Measurements from ENCODE around the gene PHF21A.
"Not testable (repeated sequence)": the region's sequence is repeated elsewhere in the genome, so short reads cannot be mapped to it uniquely, and the experiment has no call there.

PHF21A gene

DNA sequence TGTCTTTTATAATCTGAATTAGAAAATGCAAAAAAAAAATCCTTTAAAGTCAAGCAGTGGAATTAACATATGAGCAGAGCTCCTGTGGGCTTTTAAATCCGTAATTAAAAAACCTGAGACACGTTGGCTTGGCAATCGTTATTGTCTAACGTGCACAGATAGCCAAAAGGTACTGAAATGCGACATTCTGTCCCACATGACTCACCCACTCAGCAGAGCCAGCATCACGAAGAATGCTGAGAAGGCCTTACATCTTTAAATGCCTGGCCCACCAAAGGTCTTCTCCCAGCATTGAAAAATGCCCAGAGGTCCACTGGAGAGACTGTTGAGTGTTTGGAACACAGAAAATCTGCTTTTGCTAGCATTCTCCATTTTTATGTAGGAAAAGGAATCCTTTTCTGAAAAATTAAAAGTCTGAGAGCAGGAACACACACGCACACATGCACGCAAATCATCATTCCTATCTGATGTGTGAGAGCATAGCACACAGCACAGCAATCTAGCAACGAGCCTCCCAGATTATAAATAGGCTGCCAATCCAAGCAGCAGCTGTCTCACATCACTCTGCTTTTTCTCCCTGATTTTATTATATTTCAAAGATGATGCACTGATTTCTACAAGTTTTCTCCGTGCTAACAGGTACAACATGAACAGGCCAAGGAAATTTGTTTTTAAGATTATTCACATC is 94.5 kb downstream of the PHF21A start:
- DNase-seq: no peak

- DNase-seq: no peak
Observed at GRCh38 chr11:46020084-46020599, 101.1 kb downstream of the PHF21A start.

GRCh38 chr11:46018651-46019050 is 102.6 kb downstream of the PHF21A start:
- DNase-seq: no peak

DNA sequence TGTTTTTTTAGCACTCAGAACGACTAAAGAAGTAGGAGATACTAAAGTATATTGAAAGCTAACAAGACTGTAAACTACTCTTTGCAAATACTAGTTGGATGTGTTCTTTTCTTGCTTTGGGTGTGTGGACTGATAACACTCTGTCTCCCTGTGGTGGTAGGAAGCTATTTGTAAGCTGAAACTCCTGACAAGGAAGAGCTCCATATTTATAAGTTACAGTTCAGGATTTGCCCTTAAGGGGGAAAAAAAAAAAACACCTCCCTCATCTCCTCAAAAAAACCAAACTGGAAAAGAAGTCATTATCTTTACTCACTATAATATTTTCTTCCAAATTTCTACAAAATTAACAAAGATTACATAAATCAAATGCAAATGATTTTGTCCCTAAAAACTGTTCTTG is 103.9 kb downstream of the PHF21A start:
- DNase-seq: no peak

DNA sequence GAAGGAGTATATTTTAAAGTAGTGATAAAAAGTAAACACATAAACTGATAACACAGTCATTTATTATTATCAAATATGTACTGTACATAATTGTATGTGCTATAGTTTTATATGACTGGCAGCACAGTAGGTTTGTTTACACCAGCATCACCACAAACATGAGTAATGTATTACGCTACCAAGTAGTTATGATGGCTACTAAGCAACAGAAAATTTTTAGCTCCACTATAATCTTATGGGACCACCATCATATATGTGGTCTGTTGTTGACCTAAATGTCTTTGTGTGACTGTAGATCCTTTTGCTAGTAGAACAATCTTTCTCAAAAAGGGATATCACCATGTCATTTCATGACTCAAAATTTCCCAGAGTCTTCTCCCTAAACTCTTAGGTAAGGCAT is 105.3 kb downstream of the PHF21A start:
- no peak for DNase-seq

GRCh38 chr11:46014168-46014567 is 107.1 kb downstream of the PHF21A start:
- not testable (repeated sequence) for DNase-seq

GRCh38 chr11:46012185-46012584 is 109.1 kb downstream of the PHF21A start:
- DNase-seq: no peak

GRCh38 chr11:46010100-46010499 is 111.2 kb downstream of the PHF21A start:
- no peak for DNase-seq

GRCh38 chr11:46009647-46010046 is 111.6 kb downstream of the PHF21A start:
- no peak for DNase-seq

DNA sequence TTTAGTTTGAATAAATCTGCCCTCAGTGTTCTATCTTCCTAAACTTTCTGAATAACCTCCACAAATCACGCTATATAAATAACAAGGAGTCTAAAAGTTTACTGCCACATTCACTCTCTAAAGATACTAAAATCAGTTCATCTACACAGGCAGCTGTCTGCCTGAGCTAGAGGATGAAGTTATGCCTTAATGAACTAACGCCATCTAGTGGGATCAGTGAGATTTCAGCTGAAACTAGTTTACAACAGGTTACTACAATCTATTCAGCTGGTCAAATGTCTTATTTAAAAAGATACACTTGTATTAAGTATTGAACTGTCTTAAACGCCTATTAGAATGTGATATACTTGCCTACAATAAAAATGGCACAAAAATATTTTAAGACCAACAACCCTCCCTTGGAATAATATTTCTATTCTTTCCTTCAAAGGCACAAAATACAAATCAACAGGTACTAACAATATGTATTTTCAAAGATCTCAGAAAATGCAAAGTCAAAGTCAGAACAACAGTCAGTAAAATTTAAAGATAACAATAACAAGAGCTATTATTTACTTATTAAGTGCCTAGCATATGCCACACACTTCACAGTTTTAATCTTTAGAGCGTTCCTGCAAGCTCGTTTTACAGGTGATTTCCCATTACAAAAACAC is 114.7 kb downstream of the PHF21A start:
- no peak for DNase-seq

DNA sequence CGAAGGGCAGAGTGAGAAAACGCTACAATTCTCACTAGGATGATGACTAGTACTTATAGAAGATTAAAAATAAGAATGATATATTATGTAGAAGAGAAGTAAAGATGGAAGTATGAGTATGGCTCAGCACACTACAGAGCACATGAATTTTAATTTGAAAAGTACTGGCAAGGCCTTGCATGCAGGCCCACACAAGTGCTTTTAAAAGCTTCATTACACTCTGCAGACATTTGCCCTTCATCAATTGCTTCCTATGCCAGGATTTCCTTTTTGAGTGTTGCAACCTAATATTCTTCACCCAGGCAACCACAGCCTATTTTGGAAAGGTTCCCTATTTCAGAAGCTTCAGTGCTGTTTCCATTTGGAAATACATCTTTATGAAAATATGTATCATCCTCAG is 117.7 kb downstream of the PHF21A start:
- DNase-seq: no peak

GRCh38 chr11:46002189-46002588 is 119.1 kb downstream of the PHF21A start:
- DNase-seq: no peak

GRCh38 chr11:46001448-46001914 is 119.8 kb downstream of the PHF21A start:
- no peak for DNase-seq

GRCh38 chr11:45997599-45997998 is 123.7 kb downstream of the PHF21A start:
- DNase-seq: no peak

GRCh38 chr11:45995342-45995734 is 125.9 kb downstream of the PHF21A start:
- DNase-seq: no peak

DNA sequence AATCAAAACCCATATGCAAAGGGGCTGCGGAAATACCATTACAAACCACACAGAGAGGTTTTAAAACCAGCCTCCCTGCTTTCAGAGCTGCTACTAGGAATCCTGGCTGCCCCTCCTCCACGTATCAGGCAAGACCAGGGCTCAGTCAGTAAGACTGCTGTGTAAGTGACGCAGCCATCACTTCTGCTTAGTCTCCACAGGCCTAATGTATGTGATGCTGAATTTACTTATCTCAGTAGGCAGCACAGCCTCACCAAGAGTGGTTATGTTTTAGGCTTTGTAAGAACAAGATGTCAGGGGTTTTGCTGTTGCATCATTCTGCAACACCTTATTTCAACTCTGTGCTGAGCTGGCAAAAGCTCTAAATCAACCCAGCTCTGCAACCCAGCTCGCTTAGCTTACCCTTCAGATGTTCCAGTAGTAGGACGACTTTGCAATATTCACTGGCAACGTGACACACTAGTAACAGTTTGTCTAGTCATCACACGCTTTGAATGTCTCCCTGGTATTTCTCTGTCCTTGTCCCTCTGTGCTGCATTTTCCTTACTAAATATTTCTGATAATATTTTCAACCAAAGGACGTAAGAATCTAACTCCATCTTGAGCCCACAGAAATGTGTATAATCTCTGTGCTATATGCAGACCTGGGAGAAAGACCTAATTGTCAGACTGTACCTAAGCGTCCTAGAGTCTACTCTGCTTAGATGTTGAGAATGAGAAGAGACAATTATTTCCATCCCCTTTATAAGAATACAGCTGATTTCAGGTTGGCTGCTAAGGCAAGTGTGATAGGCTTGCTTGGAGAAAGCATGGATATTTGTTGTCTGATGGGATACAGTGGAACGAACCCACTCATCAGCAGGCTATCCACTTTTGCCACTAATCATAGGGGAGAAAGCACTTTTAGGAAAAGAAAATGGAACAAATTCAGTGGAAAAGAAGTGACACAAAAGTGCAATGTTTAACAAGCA is 126.6 kb downstream of the PHF21A start:
- DNase-seq: no peak

DNA sequence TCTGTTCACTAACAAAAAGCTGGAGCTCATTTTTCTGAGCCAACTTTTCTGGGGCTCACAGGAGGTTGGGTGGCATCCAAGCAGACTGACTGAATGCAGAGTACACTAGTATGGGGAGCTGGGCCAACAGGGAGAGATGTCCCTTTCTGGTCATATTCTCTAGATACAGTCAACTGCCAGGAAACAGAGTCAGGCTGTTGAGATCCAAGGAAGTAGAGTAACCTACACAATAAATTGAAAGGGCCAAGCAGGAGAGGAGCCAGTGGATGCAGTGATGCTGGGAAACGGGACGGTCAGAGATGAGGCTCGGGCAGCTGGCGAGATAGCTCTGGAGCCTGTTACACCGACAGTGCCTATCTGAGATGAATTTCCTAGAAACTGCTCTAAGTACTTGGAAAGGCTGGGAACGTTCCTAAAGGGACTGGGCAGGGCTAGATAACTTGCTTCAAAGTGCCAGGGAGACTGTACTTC is 127.7 kb downstream of the PHF21A start:
- no peak for DNase-seq

GRCh38 chr11:45988921-45989320 is 132.3 kb downstream of the PHF21A start:
- DNase-seq: no peak

GRCh38 chr11:45985212-45985611 is 136.0 kb downstream of the PHF21A start:
- DNase-seq: no peak

DNA sequence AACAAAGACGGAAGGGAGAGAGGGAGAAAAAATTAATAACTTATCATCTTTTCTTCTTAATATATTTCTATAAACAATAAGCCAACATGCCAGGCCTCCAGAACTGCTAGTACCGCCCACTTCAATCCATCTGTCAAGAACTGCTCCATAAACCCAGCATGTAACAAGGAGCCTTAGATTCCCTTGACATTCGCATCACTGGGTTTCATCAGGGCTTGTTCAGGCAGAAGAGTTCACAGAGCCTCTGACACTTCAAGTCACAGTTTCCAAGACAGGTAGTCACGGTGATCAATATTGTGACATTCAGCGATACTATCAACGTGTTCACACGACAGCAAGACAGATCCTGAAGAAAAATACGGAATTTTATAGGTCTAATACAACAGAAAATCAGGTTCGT is 137.1 kb downstream of the PHF21A start:
- no peak for DNase-seq

DNA sequence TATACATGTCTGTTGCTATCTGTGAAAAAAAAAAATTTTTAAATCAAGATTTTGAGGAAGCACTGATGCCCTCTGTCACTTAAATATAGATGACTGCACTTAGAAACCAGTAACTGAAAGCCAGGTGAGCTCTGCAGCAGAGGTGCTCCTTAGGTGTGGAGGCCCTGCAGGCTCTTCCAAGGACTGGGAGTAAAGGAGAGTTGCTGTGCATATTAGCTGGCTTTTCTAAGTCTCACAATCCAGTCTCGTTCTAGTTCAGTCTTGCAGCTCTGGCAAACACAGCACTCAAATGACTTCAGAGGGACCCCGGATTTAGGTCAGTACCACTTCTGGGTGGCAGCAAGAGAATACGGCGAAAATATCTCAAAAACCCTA is 137.8 kb downstream of the PHF21A start:
- no peak for DNase-seq

DNA sequence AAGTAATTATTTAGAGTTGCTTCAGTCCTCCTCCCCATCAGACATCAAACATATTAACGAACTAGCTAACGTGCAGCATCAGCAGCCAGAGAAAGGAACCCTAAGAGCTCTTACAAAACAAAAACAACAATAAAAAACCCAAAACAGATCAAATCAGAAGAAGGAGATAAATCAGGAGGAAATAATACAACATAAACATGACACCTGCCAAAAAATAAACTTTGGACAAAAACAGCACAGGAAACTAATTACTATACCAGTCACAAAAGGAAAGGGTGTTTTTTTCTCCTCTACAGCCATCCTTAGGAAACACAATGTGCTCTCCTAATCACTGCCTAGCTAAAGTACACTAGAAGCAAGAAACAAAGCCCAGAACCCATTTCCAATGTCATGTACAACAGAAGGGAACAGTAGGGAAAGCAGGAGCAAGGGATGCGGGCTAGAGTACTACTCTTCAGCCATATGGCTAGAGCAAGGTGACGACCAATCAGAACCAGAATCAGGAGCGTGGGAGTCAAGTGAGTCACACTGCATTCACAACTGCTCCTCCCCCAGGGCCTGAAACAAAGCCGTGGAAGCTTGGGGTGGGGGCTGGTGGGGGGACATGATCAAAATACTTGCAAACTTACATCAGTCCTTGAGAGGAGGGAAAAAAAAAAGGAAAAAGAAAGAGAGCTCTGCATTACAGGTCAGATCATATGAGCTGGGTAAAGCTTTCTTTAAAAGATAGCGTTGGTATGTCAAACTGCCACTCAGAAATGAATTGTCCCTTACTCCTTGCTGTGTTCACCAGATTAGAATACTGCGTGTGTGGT is 138.4 kb downstream of the PHF21A start:
- peak; percentile 53 for DNase-seq

Data from stimulated activated CD4-positive, alpha-beta T cell treated with anti-CD3 and anti-CD28 coated beads, Interleukin-4, amount 100 ng/mL, for 1 hour (primary cell).